Endodermal cell (in vitro differentiated cells): ENCODE results near the gene ILF2. TPM values are rescaled to one million over a fixed set of nuclear protein-coding genes. Genes with fewer than 3 reads are reported as not detected.
"Not testable (repeated sequence)": the region's sequence is repeated elsewhere in the genome, so short reads cannot be mapped to it uniquely, and the experiment has no call there.

ENCODE experiments used
- DNase-seq: peaks from one replicate; pipeline ENCODE4 v3.0.0-alpha.2; 2017
- H3K27ac ChIP-seq: 2 replicates; pipeline ENCODE4 v1.5.1; 2013; ENCODE audit warnings: mild to moderate bottlenecking, low read depth, low read length, moderate library complexity
- H3K27me3 ChIP-seq: 2 replicates; pipeline ENCODE4 v1.6.1; 2013; ENCODE audit warnings: mild to moderate bottlenecking, low read length, moderate library complexity; ENCODE audit not compliant: insufficient read depth, control insufficient read depth, poor library complexity, severe bottlenecking
- H3K36me3 ChIP-seq: 2 replicates; pipeline ENCODE4 v1.7.0; 2013; ENCODE audit warnings: mild to moderate bottlenecking, low read length, moderate library complexity; ENCODE audit not compliant: control insufficient read depth, insufficient read depth
- H3K4me1 ChIP-seq: one replicate; pipeline ENCODE4 v1.7.0; 2013; ENCODE audit warnings: low read length; ENCODE audit not compliant: control insufficient read depth, insufficient read depth
- H3K4me3 ChIP-seq: 2 replicates; pipeline ENCODE4 v1.5.1; 2013; ENCODE audit warnings: mild to moderate bottlenecking, low read length, moderate library complexity
- H3K9ac ChIP-seq: 2 replicates; pipeline ENCODE4 v1.6.1; 2013; ENCODE audit warnings: mild to moderate bottlenecking, low read length, moderate library complexity; ENCODE audit not compliant: poor library complexity, severe bottlenecking; ENCODE audit errors: extremely low read depth
- H3K9me3 ChIP-seq: 2 replicates; pipeline ENCODE4 v1.6.1; 2013; ENCODE audit warnings: mild to moderate bottlenecking, low read length, moderate library complexity; ENCODE audit not compliant: control insufficient read depth
- H3K27ac Mint-ChIP-seq: 2 replicates; pipeline ENCODE4 v1.8.0; 2020; ENCODE audit warnings: mixed read lengths
- H3K27me3 Mint-ChIP-seq: 2 replicates; pipeline ENCODE4 v1.8.0; 2021; ENCODE audit warnings: mild to moderate bottlenecking, mixed read lengths; ENCODE audit not compliant: insufficient read depth
- H3K36me3 Mint-ChIP-seq: 2 replicates; pipeline ENCODE4 v1.8.0; 2020; ENCODE audit warnings: low read depth, mixed read lengths
- H3K4me1 Mint-ChIP-seq: 2 replicates; pipeline ENCODE4 v1.8.0; 2020; ENCODE audit warnings: mixed read lengths
- H3K4me3 Mint-ChIP-seq: 2 replicates; pipeline ENCODE4 v1.8.0; 2020; ENCODE audit warnings: mild to moderate bottlenecking, moderate library complexity, mixed read lengths
- H3K9me3 Mint-ChIP-seq: 2 replicates; pipeline ENCODE4 v1.8.0; 2020; ENCODE audit warnings: mild to moderate bottlenecking, mixed read lengths
- WGBS, 2 experiments: methylation state at CpG; one replicate each; pipeline versions ENCODE4 v1.1.5 to v1.1.7; 2013; ENCODE audit warnings: missing lambda C conversion rate in 2 of 2, mixed read lengths in 1 of 2; ENCODE audit not compliant: insufficient coverage in 1 of 2, insufficient read length in 1 of 2; 5-methylcytosine and 5-hydroxymethylcytosine counted together
- total RNA-seq, 2 donors: library from RNA; stranded (reverse); fragmentation: NEBNext Ultra II Directional in 1 of 2; extraction: Animal tissue kit (Norgen Biotek cat#: 25700) in 1 of 2; gene quantifications; 2 replicates in 1 of 2; 3 replicates in 1 of 2; pipeline ENCODE4 v1.2.1, GENCODE V29; 2021
- TF ChIP-seq, protein P1 (sequence below): fragments of 200-600 bp; sonication (generic); conservative IDR thresholded peaks from 2 replicates; pipeline ENCODE4 v1.5.0; 2021; ENCODE audit warnings: antibody characterized with exemption, mild to moderate bottlenecking

ILF2 gene
- total RNA-seq, 2 donors from 2014 or later: 280 to 315 TPM

DNA sequence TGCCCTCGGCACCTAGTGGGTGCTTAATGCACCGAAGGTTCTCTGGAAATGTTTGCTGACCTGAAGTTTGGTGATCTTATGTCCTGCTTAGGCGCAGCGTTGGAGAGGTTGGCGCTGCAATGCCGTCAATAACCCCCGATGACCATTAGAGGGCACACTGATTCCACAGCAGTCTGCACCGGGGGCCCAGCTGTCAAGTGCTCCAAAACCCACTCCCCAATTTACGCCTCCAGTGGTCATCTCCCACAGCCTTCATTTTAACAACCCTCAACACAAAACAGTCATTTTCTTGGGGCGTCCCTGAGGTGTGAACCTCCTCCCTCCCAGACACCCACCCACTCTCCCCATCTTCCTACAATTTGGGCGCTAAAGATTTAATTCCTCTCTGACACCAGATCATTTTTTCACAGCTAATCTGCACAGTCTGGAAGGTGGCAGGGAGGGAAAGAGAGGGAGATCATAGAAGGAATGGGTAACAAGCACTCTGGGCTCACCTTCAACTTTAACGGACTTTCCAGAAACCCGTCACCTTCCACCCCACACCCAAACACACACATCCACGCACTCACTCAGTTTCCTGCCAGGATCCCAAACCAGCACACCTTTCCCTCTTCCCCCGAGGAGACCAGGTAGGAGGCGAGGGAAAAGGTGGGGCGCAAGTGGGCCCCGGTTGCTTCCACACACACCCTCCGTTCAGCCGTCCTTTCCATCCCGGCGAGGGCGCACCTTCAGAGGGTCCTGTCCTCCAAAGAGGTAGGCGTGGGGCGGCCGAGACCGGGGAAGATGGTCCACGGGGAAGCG is 7.1 kb upstream of the ILF2 start:
- no peak overlapping the region for H3K27ac Mint-ChIP-seq
- H3K27me3 ChIP-seq: peaks cover 33% of the 10 kb centered on the region
- H3K9ac ChIP-seq: no peak overlapping the region

DNA sequence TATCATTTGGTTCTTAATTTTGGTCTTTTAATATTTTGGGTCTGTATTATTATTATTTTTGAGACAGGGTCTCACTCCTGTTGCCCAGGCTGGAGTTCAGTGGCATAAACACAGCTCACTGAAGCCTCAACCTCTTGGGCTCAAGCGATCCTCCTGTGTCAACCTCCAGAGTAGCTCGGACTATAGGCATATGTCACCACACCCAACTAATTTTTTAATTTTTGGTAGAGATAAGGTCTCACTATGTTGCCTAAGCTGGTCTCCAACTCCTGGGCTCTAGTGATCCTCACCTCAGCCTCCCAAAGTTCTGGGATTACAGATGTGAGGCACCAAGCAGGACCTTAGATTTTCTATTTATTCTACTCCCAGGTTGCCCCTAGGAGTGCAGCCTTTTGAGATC is 2.7 kb upstream of the ILF2 start:
- TF ChIP-seq, protein P1, sequence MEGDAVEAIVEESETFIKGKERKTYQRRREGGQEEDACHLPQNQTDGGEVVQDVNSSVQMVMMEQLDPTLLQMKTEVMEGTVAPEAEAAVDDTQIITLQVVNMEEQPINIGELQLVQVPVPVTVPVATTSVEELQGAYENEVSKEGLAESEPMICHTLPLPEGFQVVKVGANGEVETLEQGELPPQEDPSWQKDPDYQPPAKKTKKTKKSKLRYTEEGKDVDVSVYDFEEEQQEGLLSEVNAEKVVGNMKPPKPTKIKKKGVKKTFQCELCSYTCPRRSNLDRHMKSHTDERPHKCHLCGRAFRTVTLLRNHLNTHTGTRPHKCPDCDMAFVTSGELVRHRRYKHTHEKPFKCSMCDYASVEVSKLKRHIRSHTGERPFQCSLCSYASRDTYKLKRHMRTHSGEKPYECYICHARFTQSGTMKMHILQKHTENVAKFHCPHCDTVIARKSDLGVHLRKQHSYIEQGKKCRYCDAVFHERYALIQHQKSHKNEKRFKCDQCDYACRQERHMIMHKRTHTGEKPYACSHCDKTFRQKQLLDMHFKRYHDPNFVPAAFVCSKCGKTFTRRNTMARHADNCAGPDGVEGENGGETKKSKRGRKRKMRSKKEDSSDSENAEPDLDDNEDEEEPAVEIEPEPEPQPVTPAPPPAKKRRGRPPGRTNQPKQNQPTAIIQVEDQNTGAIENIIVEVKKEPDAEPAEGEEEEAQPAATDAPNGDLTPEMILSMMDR: no peak
- no peak overlapping the region for H3K27ac ChIP-seq
- no peak overlapping the region for H3K4me3 ChIP-seq
- no peak overlapping the region for H3K4me3 Mint-ChIP-seq
- H3K9me3 Mint-ChIP-seq: no peaks in the 10 kb centered on the region
- no peak for DNase-seq
- H3K9ac ChIP-seq: no peak overlapping the region
- WGBS, 2 experiments: 94 to 100% methylated on average over 1 to 2 of the region's 2 CpGs
- H3K36me3 Mint-ChIP-seq: peaks cover 18% of the 10 kb centered on the region
- peaks cover 8% of the 10 kb centered on the region for H3K27me3 Mint-ChIP-seq
- peaks cover 7% of the 10 kb centered on the region for H3K9me3 ChIP-seq
- peaks cover 11% of the 10 kb centered on the region for H3K4me1 Mint-ChIP-seq
- peaks cover 8% of the 10 kb centered on the region for H3K27me3 ChIP-seq
- no peaks in the 10 kb centered on the region for H3K4me1 ChIP-seq
- peaks cover 15% of the 10 kb centered on the region for H3K36me3 ChIP-seq
- no peak overlapping the region for H3K27ac Mint-ChIP-seq

More for the DNA sequence above, 7.1 kb upstream of the ILF2 start:
- no peak overlapping the region for H3K27ac ChIP-seq
- Mint-ChIP-seq H3K27me3 (peaks cover 37% of the 10 kb centered on the region), H3K36me3 (no peaks in the 10 kb centered on the region), H3K4me1 (peaks cover 8% of the 10 kb centered on the region), H3K9me3 (no peaks in the 10 kb centered on the region), H3K4me3 (peak overlapping the region; percentile 71)
- H3K4me3 ChIP-seq: peak overlapping the region; percentile 73
- no peaks in the 10 kb centered on the region for H3K36me3 ChIP-seq
- TF ChIP-seq, protein P1: peak; percentile 94
- no peaks in the 10 kb centered on the region for H3K4me1 ChIP-seq
- WGBS, 2 experiments: 6 to 11% methylated on average over 9 to 29 of the region's 29 CpGs
- DNase-seq: peak; percentile 89
- H3K9me3 ChIP-seq: no peaks in the 10 kb centered on the region

DNA sequence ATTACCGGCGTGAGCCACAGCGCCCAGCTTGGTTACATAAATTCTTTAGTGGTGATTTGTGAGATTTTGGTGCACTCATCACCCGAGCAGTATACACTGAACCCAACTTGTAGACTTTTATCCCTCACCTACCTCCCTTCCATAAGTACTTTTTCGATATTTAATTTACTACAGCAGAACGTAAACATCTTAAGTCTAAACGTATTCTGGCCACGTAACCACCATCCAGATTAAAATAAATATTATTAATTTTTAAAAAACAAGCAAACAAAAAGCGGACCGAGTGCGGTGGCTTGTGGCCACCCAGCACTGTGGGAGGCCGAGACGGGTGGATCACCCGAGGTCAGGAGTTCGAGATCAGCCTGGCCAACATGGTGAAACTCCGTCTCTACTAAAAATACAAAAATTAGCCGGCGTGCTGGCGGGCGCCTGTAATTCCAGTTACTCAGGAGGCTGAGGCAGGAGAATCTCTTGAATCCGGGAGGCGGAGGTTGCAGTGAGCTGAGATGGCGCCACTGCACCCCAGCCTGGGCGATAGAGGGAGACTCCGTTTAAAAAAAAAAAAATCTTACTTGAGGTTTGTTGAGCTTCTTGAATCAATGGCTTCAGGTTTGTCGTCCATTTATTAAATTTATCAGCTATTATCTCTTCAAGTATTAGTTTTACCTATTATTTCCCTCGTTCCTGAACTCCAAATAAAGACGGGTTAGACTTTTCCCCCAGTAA is 998 bp upstream of the ILF2 start:
- Histone ChIP-seq H3K27ac (peak overlapping the region; percentile 85), H3K36me3 (peaks cover 32% of the 10 kb centered on the region), H3K9ac (peak overlapping the region; percentile 97), H3K4me3 (peak overlapping the region; percentile 96)
- H3K9me3 Mint-ChIP-seq, H3K27me3 ChIP-seq, H3K27ac Mint-ChIP-seq, H3K4me3 Mint-ChIP-seq, H3K9me3 ChIP-seq, H3K4me1 ChIP-seq, H3K4me1 Mint-ChIP-seq, DNase-seq, H3K27me3 Mint-ChIP-seq: not testable (repeated sequence)
- WGBS, 2 experiments: 34 to 42% methylated on average over 15 to 28 of the region's 28 CpGs
- H3K36me3 Mint-ChIP-seq: peaks cover 35% of the 10 kb centered on the region
- TF ChIP-seq, protein P1: peak; percentile 33
